ENCODE results near the gene UTP20.

GRCh38 chr12:101414533-101415119 lies 134.7 kb downstream of the UTP20 start:
- TF ChIP-seq CTCF (optimal IDR thresholded peaks at IDR 0.05 in 1 of 3, IDR thresholded peaks at IDR 0.05 in 1 of 3, conservative IDR thresholded peaks at IDR 0.05 in 1 of 3; ENCODE audit: extremely low read depth in 1 of 3, insufficient read depth in 2 of 3, low read length in 3 of 3): peak in 2 of 3 experiments; percentile 48 to 51
- no peak for TF ChIP-seq EZH2 (IDR thresholded peaks at IDR 0.05; ENCODE audit: low read length)

All from keratinocyte (primary cell).